ENCODE measurements around the gene TMEM170B. TPM values are rescaled to one million over a fixed set of nuclear protein-coding genes. Genes with fewer than 3 reads are reported as not detected.
A peak's percentile ranks its signal among the peaks of the same experiment; 100 is the strongest.

The TMEM170B gene
- total and polyA plus RNA-seq, 9 of the 15 experiments (the other 6 are each of a cell fraction or from before 2014, with no cell fraction given): 0.03 to 0.11 (median 0.07) TPM

DNA sequence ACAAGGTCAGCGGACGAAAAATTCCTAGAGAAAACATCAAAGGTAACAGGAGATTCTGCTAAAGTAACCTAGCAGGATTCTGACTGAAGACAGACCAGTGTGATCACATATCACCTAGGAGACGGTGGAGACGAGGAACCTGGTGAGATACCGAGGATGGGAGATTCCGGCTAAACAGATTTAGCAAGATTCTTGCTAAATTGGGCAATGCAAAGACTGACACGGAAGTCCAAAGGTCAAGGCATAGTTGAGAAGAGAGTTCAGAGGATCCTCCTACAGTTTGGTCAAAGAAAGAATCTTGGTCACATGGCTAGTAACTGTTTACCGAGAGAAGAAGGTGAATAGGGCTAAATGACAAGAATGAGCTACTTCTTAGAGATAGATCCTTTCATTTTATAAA, 61.1 kb downstream of the TMEM170B start:
- TF ChIP-seq MYBL2 (IDR thresholded peaks at IDR 0.05; ENCODE audit: low read depth) (no peak), MYBL2 (CRISPR knock-in tag; IDR thresholded peaks at IDR 0.05; ENCODE audit: borderline replicate concordance) (no peak), CEBPB (tag; IDR thresholded peaks at IDR 0.05) (peak; percentile 85), NR2C2 (CRISPR knock-in tag; IDR thresholded peaks at IDR 0.05) (no peak), NR2C2 (tag; IDR thresholded peaks at IDR 0.05) (peak; percentile 52; the same call in 1 of the 2 replicates), CEBPG (CRISPR knock-in tag; IDR thresholded peaks at IDR 0.05) (no peak), CEBPG (tag; conservative IDR thresholded peaks at IDR 0.05 in 1 of 2, IDR thresholded peaks at IDR 0.05 in 1 of 2) (peak; percentile 72 to 75)
- TF ChIP-seq, protein P1, sequence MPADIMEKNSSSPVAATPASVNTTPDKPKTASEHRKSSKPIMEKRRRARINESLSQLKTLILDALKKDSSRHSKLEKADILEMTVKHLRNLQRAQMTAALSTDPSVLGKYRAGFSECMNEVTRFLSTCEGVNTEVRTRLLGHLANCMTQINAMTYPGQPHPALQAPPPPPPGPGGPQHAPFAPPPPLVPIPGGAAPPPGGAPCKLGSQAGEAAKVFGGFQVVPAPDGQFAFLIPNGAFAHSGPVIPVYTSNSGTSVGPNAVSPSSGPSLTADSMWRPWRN (IDR thresholded peaks at IDR 0.05; ENCODE audit: low read depth): no peak
- H3K36me3 ChIP-seq (ENCODE audit: control insufficient read depth, insufficient read depth, low read length): no peaks in the 10 kb centered on the region
- POLR2A ChIA-PET: no interaction called here
- no peaks in the 10 kb centered on the region for H3K79me2 ChIP-seq (ENCODE audit: control insufficient read depth, insufficient read depth, low read length)
- no peak for FAIRE-seq
- H3K9me3 ChIP-seq (replicated peaks; ENCODE audit: control insufficient read depth, insufficient read depth, low read depth, low read length): no peaks in the 10 kb centered on the region
- no peak overlapping the region for H3K4me2 ChIP-seq (ENCODE audit: insufficient read depth, low read length)
- intact Hi-C loops (cut with micrococcal nuclease) (no loop called here), in situ Hi-C loops (cut with MboI) (no loop called here)
- no peaks in the 10 kb centered on the region for H4K20me1 ChIP-seq (replicated peaks; ENCODE audit: control insufficient read depth, insufficient read depth, low read length)
- CTCF ChIA-PET (ENCODE audit: low intra/inter-chr PET ratio): no interaction called here
- DNase-seq (ENCODE audit: extremely low read depth in 1 of 4, low spot score in 3 of 4): no peak
- H2AFZ ChIP-seq (ENCODE audit: low read depth, low read length): no peak overlapping the region
- no TSS peak for BruUV-seq (replicated peaks)
- H3K9me1 ChIP-seq (ENCODE audit: control insufficient read depth, insufficient read depth, low read length): no peaks in the 10 kb centered on the region
- peaks cover 5 to 23% of the 10 kb centered on the region in 2 experiments; a peak in 4 of 5 replicates for H3K27me3 ChIP-seq (ENCODE audit: control insufficient read depth in 2 of 2, insufficient read depth in 2 of 2, low read length in 2 of 2)
- no peak overlapping the region for H3K27ac ChIP-seq (ENCODE audit: extremely low read depth, low read depth, low read length)
- 4% methylated on average over 8 of the region's 8 CpGs for WGBS (ENCODE audit: insufficient coverage, low coverage, missing lambda C conversion rate)
- no peaks in the 10 kb centered on the region for H3K4me1 ChIP-seq (replicated peaks in 1 of 2; ENCODE audit: control insufficient read depth in 2 of 2, insufficient read depth in 2 of 2, low read length in 2 of 2)
- H3K4me3 ChIP-seq: no peak overlapping the region
- ATAC-seq: no peak
- H3K9ac ChIP-seq (ENCODE audit: insufficient read depth in 1 of 2, low read depth in 2 of 2, low read length in 2 of 2): no peak overlapping the region

Data from K562 (cell line).